COLO668 (cell line): ENCODE results near the gene OSBPL3.
"Not testable (repeated sequence)": the region's sequence is repeated elsewhere in the genome, so short reads cannot be mapped to it uniquely, and the experiment has no call there.

Experiments
- DNase-seq: peaks from one replicate; lab custom pipeline; 2025; ENCODE audit not compliant: unreplicated experiment; lab: John Stamatoyannopoulos, UW

OSBPL3 gene

GRCh38 chr7:24812305-24812945, 167.6 kb downstream of the OSBPL3 start:
- peak; percentile 70 for DNase-seq

GRCh38 chr7:24808518-24808917, 171.5 kb downstream of the OSBPL3 start:
- no peak for DNase-seq

GRCh38 chr7:24802300-24802699, 177.7 kb downstream of the OSBPL3 start:
- no peak for DNase-seq

GRCh38 chr7:24801883-24802282, 178.1 kb downstream of the OSBPL3 start:
- no peak for DNase-seq

GRCh38 chr7:24800667-24801066, 179.3 kb downstream of the OSBPL3 start:
- DNase-seq = no peak

GRCh38 chr7:24800073-24800472, 179.9 kb downstream of the OSBPL3 start:
- DNase-seq = no peak

GRCh38 chr7:24799506-24799905, 180.5 kb downstream of the OSBPL3 start:
- no peak for DNase-seq

DNA sequence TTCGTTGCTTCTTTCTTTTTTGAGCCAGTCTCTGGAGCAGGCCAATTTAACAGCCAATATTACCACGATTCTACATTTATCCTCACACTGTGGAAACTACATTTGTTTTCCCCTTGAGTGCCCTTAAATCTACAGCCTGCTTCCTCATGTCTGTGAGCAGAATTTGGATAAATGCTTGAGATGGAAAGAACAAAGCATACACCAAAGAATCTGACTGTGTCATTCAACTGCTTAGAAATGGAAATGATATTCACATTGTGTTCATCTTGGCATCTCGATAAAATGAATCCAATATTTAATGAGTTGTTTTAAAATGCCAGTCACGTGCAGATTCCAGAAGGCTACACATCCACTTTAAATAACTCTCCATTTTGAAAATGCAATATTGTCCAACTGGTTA, 181.7 kb downstream of the OSBPL3 start:
- no peak for DNase-seq

DNA sequence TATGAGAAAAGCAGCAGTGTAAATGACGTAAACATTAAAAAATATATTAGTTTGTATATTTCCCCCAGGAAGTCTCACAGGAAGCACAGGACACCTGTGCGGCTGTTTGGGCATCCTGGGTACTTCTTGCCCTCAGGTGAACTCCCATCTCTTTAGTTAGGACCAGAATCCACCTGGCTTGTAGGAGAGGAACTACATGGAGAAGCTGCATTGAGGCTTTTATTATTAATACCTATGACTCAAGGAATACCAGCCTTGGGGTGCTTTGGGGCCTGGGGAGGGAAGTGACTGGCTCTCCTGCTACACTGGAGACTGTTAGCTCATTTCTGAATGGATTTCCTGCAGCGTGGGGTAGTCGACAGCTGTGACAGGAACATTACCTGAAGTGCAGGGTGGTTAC, 182.7 kb downstream of the OSBPL3 start:
- no peak for DNase-seq

- no peak for DNase-seq
Observed at GRCh38 chr7:24795407-24795767, 184.6 kb downstream of the OSBPL3 start.

- DNase-seq = not testable (repeated sequence)
Observed at GRCh38 chr7:24794751-24795406, 185.1 kb downstream of the OSBPL3 start.

DNA sequence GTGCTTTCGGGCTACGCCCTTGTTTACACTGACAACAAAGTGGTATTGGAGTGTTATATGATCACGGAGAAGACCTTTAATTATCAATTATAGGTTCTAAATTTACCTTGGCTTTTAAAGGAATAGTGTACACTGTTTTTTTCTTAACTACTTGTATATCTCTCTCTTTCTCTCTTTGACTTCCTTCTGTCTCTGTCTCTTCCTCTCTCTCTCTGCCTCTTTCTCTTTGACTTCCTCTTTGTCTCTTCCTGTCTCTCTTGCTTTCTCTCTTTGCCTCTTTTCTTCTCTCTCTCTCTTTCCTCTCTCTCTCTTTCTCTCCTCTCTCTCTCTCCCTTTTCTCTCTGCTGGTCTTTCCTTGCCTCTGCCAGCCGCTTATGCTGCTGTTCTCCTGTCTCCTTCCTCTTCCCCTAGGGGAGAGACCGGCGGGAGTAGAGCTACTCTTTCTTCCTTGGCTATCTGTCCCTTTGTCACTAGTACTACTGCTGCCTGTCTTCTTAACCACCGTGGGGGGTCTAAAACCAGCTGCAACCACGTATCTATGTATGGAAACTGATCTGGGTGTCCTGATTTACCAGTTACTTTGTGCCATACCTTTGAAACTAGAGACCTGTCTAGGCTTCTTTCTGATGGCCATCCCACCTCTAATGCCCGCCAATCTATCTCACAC, 185.9 kb downstream of the OSBPL3 start:
- DNase-seq = no peak

DNA sequence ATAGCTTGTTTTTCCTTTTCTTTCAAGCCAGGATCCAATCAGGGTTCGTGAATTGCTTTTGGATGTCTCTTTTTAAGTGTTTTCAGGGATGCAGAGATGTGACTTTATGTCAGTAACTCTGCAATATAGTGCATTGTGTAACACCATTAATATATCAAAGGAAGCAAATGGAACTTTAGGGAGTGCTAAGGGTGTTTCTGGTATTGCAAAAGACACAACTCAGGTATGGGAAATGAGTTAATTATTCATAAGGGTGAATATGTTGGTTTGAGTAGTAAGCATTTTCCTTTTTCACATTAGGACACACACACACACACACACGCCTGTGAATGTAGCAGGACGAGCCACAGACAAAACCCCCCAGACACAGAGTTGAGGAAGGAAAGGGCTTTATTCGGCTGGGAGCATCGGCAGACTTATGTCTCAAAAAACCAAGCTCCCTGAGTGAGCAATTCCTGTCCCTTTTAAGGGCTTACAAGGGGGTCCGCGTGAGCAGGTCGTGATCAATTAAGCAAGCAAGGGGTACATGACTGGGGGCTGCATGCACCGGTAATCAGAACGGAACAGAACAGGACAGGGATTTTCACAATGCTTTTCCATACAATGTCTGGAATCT, 190.9 kb downstream of the OSBPL3 start:
- DNase-seq = no peak

DNA sequence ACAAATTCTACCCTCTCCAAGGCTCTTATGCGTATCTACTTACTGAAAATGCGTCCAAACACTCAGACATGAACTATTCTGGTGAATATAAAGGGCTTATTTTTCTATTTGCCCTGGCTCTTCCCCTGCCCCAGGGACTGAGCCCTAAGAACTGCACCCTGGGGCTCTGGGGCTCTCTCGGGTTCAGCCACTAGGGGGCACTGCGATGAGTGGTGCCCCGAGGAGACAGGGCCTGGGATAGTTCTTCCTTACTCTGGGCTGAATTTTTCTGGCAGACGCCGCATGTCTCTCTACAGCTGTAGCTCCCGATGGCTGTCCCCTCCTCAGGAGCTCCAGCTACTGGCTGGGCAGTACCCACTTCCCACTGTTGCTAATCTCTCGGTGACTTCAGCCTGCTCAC, 191.9 kb downstream of the OSBPL3 start:
- DNase-seq = no peak

- DNase-seq = no peak
Observed at GRCh38 chr7:24786941-24787340, 193.0 kb downstream of the OSBPL3 start.

GRCh38 chr7:24786306-24786705, 193.7 kb downstream of the OSBPL3 start:
- no peak for DNase-seq

GRCh38 chr7:24784277-24784676, 195.7 kb downstream of the OSBPL3 start:
- DNase-seq = no peak

DNA sequence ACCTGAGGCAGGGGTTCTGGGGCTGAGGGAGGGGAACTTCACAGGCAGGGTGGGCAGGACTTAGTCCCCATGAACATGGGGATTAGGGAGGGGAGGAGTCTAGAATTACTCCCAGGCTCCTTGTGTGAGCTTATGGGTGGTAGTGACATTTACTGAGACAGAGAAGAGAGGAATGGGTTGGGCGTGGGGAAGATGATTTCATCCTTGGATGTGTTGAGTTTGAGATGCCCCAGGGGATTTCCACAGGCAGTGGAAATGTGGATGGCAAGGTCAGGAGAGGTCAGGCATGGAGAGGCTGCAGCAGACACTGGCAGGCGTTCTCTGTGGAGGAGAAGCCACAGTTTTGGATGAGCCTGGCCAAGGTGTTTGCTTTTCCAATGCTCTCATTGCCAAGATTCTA, 196.3 kb downstream of the OSBPL3 start:
- DNase-seq = no peak

- DNase-seq = no peak
Observed at GRCh38 chr7:24781106-24781505, 198.9 kb downstream of the OSBPL3 start.

GRCh38 chr7:24779283-24779655, 200.7 kb downstream of the OSBPL3 start:
- no peak for DNase-seq

- DNase-seq = no peak
Observed at GRCh38 chr7:24778543-24779282, 201.3 kb downstream of the OSBPL3 start.
